DMS53 (cell line): ENCODE data around the gene SLIT3.

Experiments used
- DNase-seq: peaks from one replicate; lab custom pipeline; 2025; lab: John Stamatoyannopoulos, UW

SLIT3 gene

GRCh38 chr5:169029661-169030274 is 271.2 kb downstream of the SLIT3 start:
- DNase-seq = no peak

GRCh38 chr5:169029037-169029436 is 271.9 kb downstream of the SLIT3 start:
- no peak for DNase-seq

GRCh38 chr5:169027501-169028061 is 273.4 kb downstream of the SLIT3 start:
- DNase-seq = no peak

GRCh38 chr5:169025491-169025890 is 275.4 kb downstream of the SLIT3 start:
- DNase-seq = no peak

GRCh38 chr5:169024421-169024820 is 276.5 kb downstream of the SLIT3 start:
- no peak for DNase-seq

- no peak for DNase-seq
Measured at GRCh38 chr5:169022718-169023117, 278.2 kb downstream of the SLIT3 start.

- no peak for DNase-seq
Measured at GRCh38 chr5:169020102-169020501, 280.8 kb downstream of the SLIT3 start.

- no peak for DNase-seq
Measured at GRCh38 chr5:169018925-169019324, 282.0 kb downstream of the SLIT3 start.

GRCh38 chr5:169015991-169016390 is 284.9 kb downstream of the SLIT3 start:
- no peak for DNase-seq

GRCh38 chr5:169013846-169014245 is 287.1 kb downstream of the SLIT3 start:
- no peak for DNase-seq

GRCh38 chr5:169013208-169013728 is 287.7 kb downstream of the SLIT3 start:
- DNase-seq = no peak

- no peak for DNase-seq
Measured at GRCh38 chr5:169012450-169012849, 288.5 kb downstream of the SLIT3 start.

- DNase-seq = no peak
Measured at GRCh38 chr5:169011451-169011850, 289.5 kb downstream of the SLIT3 start.

- DNase-seq = no peak
Measured at GRCh38 chr5:169011009-169011408, 289.9 kb downstream of the SLIT3 start.

- DNase-seq = no peak
Measured at GRCh38 chr5:169009123-169009522, 291.8 kb downstream of the SLIT3 start.

- DNase-seq = no peak
Measured at GRCh38 chr5:169006842-169007790, 293.8 kb downstream of the SLIT3 start.

GRCh38 chr5:169004551-169004950 is 296.4 kb downstream of the SLIT3 start:
- DNase-seq = no peak

- DNase-seq = no peak
Measured at GRCh38 chr5:169003721-169004541, 297.0 kb downstream of the SLIT3 start.

- no peak for DNase-seq
Measured at GRCh38 chr5:169002953-169003555, 297.9 kb downstream of the SLIT3 start.

GRCh38 chr5:169001394-169001793 is 299.5 kb downstream of the SLIT3 start:
- no peak for DNase-seq

- DNase-seq = no peak
Measured at GRCh38 chr5:168995024-168995423, 305.9 kb downstream of the SLIT3 start.
